Neutrophil (primary cell): Measurements from ENCODE around the gene ZBED3.
A peak's percentile ranks its signal among the peaks of the same experiment; 100 is the strongest.

Experiments used
- H3K27ac ChIP-seq: fragments of 200-600 bp; sonication (generic); 2 replicates; pipeline ENCODE4 v1.5.1; 2016; ENCODE audit warnings: mild to moderate bottlenecking, moderate library complexity
- H3K27me3 ChIP-seq: fragments of 200-600 bp; sonication (generic); 2 replicates; pipeline ENCODE4 v1.6.0; 2016; ENCODE audit warnings: mild to moderate bottlenecking
- H3K36me3 ChIP-seq: fragments of 200-600 bp; sonication (generic); 2 replicates; pipeline ENCODE4 v1.5.1; 2017
- H3K4me1 ChIP-seq, 2 experiments: fragments of 200-600 bp in 1 of 2; sonication (generic) in 1 of 2; 1 replicate in 1 of 2; 2 replicates in 1 of 2; pipeline versions ENCODE4 v1.5.1 to v1.6.1; 2013 to 2016; ENCODE audit warnings: low read depth in 1 of 2, low read length in 1 of 2, mild to moderate bottlenecking in 1 of 2, moderate library complexity in 1 of 2; ENCODE audit not compliant: control insufficient read depth in 1 of 2, insufficient read depth in 1 of 2
- H3K4me3 ChIP-seq, 2 experiments: fragments of 200-600 bp in 1 of 2; sonication (generic) in 1 of 2; 1 replicate in 1 of 2; 2 replicates in 1 of 2; pipeline ENCODE4 v1.5.1; 2013 to 2016; ENCODE audit warnings: low read depth in 1 of 2, low read length in 1 of 2, mild to moderate bottlenecking in 1 of 2, moderate library complexity in 1 of 2
- H3K9me3 ChIP-seq: fragments of 200-600 bp; sonication (generic); 2 replicates; pipeline ENCODE4 v1.5.1; 2016
- TF ChIP-seq, protein P1 (sequence below): fragments of 200-600 bp; sonication (generic); IDR thresholded peaks from 2 replicates; pipeline ENCODE4 v1.5.1; 2016; ENCODE audit warnings: antibody characterized with exemption

Gene ZBED3

DNA sequence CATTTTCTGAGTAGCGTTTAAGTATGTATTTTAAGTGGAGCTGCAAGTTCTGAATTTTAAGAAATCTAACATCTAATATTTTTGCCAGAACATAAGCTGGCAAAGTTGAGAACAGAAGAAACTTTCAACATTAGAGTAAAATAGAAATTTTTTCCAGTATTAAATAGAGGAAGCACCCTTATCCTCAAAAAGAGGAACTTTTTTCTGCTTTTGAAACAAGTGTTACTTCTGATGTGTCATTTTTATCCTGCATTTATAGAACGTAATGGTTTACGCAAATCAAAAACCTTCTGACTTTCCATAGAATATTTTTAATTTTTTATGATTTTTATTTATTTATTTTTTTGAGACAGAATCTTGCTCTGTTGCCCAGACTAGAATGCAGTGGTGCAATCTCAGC lies 21.8 kb downstream of the ZBED3 start:
- H3K27me3 ChIP-seq, result no peaks in the 10 kb centered on the region
- H3K9me3 ChIP-seq, result no peaks in the 10 kb centered on the region
- peaks cover 39 to 46% of the 10 kb centered on the region in 2 experiments for H3K4me1 ChIP-seq
- peak overlapping the region in 1 of 2 experiments; percentile 48 for H3K4me3 ChIP-seq
- peak overlapping the region; percentile 86 for H3K27ac ChIP-seq
- peaks cover 25% of the 10 kb centered on the region for H3K36me3 ChIP-seq
- TF ChIP-seq, protein P1, sequence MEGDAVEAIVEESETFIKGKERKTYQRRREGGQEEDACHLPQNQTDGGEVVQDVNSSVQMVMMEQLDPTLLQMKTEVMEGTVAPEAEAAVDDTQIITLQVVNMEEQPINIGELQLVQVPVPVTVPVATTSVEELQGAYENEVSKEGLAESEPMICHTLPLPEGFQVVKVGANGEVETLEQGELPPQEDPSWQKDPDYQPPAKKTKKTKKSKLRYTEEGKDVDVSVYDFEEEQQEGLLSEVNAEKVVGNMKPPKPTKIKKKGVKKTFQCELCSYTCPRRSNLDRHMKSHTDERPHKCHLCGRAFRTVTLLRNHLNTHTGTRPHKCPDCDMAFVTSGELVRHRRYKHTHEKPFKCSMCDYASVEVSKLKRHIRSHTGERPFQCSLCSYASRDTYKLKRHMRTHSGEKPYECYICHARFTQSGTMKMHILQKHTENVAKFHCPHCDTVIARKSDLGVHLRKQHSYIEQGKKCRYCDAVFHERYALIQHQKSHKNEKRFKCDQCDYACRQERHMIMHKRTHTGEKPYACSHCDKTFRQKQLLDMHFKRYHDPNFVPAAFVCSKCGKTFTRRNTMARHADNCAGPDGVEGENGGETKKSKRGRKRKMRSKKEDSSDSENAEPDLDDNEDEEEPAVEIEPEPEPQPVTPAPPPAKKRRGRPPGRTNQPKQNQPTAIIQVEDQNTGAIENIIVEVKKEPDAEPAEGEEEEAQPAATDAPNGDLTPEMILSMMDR, result no peak

DNA sequence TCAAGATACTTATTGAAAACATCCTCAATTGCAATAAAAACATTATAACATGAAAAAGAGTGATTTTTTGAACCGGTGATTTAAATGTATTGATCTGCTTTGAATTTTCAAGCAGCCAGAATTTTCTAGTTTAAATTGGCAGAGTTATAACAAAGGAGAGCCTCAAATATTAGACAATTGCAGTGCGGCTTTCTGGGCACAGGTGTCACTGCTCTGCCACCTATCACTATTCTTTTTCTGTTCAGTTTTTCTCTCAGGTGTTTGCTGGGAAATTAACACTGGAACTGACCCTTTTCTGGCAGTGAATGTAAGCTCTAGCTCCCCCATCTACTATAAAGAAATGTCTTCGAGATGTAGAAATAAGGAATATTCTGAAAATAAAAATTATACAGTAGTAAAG lies 23.0 kb downstream of the ZBED3 start:
- peaks cover 39 to 45% of the 10 kb centered on the region in 2 experiments for H3K4me1 ChIP-seq
- peaks cover 38% of the 10 kb centered on the region for H3K36me3 ChIP-seq
- no peak overlapping the region for H3K4me3 ChIP-seq
- H3K9me3 ChIP-seq, result no peaks in the 10 kb centered on the region
- no peaks in the 10 kb centered on the region for H3K27me3 ChIP-seq
- TF ChIP-seq, protein P1, result no peak
- peak overlapping the region; percentile 86 for H3K27ac ChIP-seq

DNA sequence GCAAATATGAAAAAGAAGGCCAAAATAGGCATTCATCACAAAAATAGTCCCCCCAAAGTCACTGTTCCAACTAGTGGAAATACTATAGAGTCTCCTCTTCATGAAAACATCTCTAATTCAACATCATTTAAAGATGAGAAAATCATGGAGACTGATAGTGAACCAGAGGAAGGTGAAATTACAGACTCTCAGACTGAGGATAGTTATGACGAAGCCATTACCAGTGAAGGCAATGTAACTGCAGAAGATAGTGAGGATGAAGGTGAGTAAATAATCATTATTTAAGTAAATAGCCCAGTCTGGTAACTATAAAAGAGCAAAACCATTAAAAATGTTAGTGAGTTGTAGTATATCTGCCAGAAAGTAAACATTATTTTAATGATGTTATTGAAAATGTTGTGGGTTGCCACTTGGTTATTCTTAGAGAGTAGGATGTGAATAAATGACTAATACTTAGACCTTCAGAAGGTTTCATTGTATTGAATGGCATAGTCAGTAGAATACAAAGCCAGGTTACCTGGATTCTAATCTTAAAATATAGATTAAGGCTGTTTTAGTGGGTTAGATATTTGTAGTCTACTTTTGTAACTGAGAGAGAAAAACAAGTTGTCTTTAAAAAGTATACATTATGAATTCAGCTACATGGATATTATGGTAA lies 40.5 kb downstream of the ZBED3 start:
- Histone ChIP-seq H3K9me3 (no peaks in the 10 kb centered on the region), H3K27ac (no peak overlapping the region), H3K4me1 (no peaks in the 10 kb centered on the region), H3K4me3 (no peak overlapping the region), H3K27me3 (no peaks in the 10 kb centered on the region), H3K36me3 (peaks cover 60% of the 10 kb centered on the region)
- TF ChIP-seq, protein P1, result no peak

DNA sequence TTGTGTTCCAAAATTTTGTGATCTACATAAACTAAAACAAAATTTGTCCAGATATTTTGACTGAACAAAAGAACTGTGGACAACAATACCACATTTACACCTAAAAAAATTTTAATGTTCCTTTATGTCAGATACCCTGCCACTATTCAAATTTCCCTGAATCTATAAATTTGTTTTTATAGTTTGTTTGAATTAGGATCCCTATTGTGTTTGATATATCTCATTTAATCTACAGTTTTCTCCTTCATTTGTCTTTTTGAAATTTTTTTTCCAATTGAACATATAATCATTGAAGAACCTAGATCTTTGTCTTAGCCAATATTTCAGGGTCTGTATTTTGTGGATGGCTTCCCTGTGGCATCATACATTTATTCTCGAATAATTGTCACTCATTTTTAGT lies 51.1 kb downstream of the ZBED3 start:
- Histone ChIP-seq H3K4me1 (peaks cover 8% of the 10 kb centered on the region in 2 experiments), H3K36me3 (peaks cover 65% of the 10 kb centered on the region), H3K4me3 (no peak overlapping the region), H3K27ac (no peak overlapping the region), H3K27me3 (no peaks in the 10 kb centered on the region), H3K9me3 (no peaks in the 10 kb centered on the region)
- TF ChIP-seq, protein P1, result no peak

DNA sequence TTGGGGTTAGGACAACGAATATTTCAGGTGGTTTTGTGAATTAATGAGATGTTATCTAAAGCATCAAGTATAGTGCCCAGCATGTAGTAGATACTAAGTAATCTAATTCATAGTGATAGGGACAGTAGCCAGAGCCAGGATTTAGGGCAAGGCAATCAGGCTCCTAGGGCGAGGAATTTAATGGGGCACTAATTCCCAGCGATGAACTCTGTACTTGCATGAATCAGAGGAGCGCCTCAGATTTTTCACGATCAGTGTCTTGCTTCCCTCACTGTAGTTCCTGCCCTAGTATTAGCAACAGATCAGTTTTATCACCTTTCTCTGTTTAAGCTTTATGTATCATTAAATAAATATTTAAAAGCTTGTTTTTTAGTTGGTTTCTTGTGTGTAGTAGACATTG lies 53.7 kb downstream of the ZBED3 start:
- H3K9me3 ChIP-seq, result peaks cover under 1% of the 10 kb centered on the region
- H3K27ac ChIP-seq, result no peak overlapping the region
- TF ChIP-seq, protein P1, result no peak
- no peaks in the 10 kb centered on the region for H3K27me3 ChIP-seq
- H3K4me3 ChIP-seq, result no peak overlapping the region
- H3K36me3 ChIP-seq, result peaks cover 41% of the 10 kb centered on the region
- peaks cover 18% of the 10 kb centered on the region in 2 experiments for H3K4me1 ChIP-seq
